ENCODE results near the gene HNRNPA0. TPM values are rescaled to one million over a fixed set of nuclear protein-coding genes. Genes with fewer than 3 reads are reported as not detected.

HNRNPA0 gene
- total and polyA plus RNA-seq, 9 of the 15 experiments (the other 6 are each of a cell fraction or from before 2014, with no cell fraction given), result 5.0 to 33.3 (median 10.7) TPM

DNA sequence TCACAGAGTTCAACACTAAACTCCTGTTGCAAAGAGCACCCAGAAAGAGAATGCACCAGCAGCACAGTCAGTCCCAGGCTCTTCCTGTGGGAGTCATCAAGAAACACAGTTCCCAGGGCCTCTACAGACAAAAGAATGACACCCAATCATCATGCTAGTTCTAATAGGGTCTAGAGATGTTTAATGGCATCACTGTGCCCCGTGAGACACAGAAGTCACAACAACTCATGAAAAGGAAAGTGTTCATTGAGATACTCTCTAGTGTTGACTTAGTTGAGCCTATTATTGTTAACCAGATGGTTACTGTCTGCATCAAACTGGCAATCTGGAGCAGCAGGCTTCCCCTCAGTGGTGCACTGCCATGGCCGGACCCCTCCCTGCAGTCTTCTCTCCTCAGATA lies 19.8 kb downstream of the HNRNPA0 start (continued):
- TF ChIP-seq ZNF707 (CRISPR knock-in tag; conservative IDR thresholded peaks at IDR 0.05) (no peak), TBP (optimal IDR thresholded peaks at IDR 0.05; ENCODE audit: low read depth, low read length) (no peak)

DNA sequence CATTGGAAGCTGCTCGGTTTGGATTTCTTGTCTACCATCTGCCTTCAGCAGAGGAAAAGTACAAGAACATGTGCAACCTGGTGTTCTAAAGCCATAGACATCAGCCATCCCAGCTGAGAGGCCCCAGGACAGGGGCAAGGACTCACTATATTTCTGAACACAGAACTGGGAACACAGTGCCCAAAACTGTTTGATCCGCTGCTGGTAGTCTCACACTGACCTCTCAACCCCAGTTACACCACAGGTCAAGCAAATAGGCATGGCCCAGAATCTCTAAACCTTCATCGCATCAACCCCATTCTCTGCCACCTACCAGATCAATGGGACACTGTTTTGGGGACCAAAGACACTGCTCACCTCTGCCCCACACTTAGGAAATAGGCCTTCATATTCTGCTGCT lies 20.2 kb downstream of the HNRNPA0 start:
- no peaks in the 10 kb centered on the region for H3K79me2 ChIP-seq (ENCODE audit: control insufficient read depth, insufficient read depth, low read length)
- no peaks in the 10 kb centered on the region for H3K9me3 ChIP-seq (replicated peaks; ENCODE audit: control insufficient read depth, insufficient read depth, low read depth, low read length)
- no peak overlapping the region for H3K27ac ChIP-seq (ENCODE audit: extremely low read depth, low read depth, low read length)
- no peak overlapping the region for H3K4me3 ChIP-seq
- WGBS (ENCODE audit: insufficient coverage, low coverage, missing lambda C conversion rate), result 3% methylated on average over 3 of the region's 3 CpGs
- no peak for FAIRE-seq
- H3K27me3 ChIP-seq (ENCODE audit: control insufficient read depth in 2 of 2, insufficient read depth in 2 of 2, low read length in 2 of 2), result peaks cover 12 to 22% of the 10 kb centered on the region in 2 experiments; a peak in 4 of 5 replicates
- no peak overlapping the region for H3K4me2 ChIP-seq (ENCODE audit: insufficient read depth, low read length)
- H3K36me3 ChIP-seq (ENCODE audit: control insufficient read depth, insufficient read depth, low read length), result no peaks in the 10 kb centered on the region
- intact Hi-C loops (cut with micrococcal nuclease) (no loop called here), in situ Hi-C loops (cut with MboI) (no loop called here)
- no TSS peak for BruUV-seq (replicated peaks)
- H4K20me1 ChIP-seq (replicated peaks; ENCODE audit: control insufficient read depth, insufficient read depth, low read length), result no peaks in the 10 kb centered on the region
- ChIA-PET CTCF (ENCODE audit: low intra/inter-chr PET ratio) (no interaction called here), POLR2A (interaction anchor here (0.6 kb wide), 1 partner anchor 306 kb away, joined by 3 read pairs; no protein-coding TSS in a partner anchor)
- H3K9ac ChIP-seq (ENCODE audit: insufficient read depth in 1 of 2, low read depth in 2 of 2, low read length in 2 of 2), result no peak overlapping the region
- no peak overlapping the region for H2AFZ ChIP-seq (ENCODE audit: low read depth, low read length)
- no peaks in the 10 kb centered on the region; a peak in 1 of 5 replicates for H3K4me1 ChIP-seq (replicated peaks in 1 of 2; ENCODE audit: control insufficient read depth in 2 of 2, insufficient read depth in 2 of 2, low read length in 2 of 2)
- DNase-seq (ENCODE audit: extremely low read depth in 1 of 4, low spot score in 3 of 4), result no peak
- no peak for ATAC-seq
- H3K9me1 ChIP-seq (ENCODE audit: control insufficient read depth, insufficient read depth, low read length), result no peaks in the 10 kb centered on the region
- TF ChIP-seq, protein P1, sequence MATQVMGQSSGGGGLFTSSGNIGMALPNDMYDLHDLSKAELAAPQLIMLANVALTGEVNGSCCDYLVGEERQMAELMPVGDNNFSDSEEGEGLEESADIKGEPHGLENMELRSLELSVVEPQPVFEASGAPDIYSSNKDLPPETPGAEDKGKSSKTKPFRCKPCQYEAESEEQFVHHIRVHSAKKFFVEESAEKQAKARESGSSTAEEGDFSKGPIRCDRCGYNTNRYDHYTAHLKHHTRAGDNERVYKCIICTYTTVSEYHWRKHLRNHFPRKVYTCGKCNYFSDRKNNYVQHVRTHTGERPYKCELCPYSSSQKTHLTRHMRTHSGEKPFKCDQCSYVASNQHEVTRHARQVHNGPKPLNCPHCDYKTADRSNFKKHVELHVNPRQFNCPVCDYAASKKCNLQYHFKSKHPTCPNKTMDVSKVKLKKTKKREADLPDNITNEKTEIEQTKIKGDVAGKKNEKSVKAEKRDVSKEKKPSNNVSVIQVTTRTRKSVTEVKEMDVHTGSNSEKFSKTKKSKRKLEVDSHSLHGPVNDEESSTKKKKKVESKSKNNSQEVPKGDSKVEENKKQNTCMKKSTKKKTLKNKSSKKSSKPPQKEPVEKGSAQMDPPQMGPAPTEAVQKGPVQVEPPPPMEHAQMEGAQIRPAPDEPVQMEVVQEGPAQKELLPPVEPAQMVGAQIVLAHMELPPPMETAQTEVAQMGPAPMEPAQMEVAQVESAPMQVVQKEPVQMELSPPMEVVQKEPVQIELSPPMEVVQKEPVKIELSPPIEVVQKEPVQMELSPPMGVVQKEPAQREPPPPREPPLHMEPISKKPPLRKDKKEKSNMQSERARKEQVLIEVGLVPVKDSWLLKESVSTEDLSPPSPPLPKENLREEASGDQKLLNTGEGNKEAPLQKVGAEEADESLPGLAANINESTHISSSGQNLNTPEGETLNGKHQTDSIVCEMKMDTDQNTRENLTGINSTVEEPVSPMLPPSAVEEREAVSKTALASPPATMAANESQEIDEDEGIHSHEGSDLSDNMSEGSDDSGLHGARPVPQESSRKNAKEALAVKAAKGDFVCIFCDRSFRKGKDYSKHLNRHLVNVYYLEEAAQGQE (IDR thresholded peaks at IDR 0.05; ENCODE audit: borderline replicate concordance), result no peak
- TF ChIP-seq, protein P1 (CRISPR knock-in tag; IDR thresholded peaks at IDR 0.05; ENCODE audit: low read depth), result no peak
- TF ChIP-seq, protein P2, sequence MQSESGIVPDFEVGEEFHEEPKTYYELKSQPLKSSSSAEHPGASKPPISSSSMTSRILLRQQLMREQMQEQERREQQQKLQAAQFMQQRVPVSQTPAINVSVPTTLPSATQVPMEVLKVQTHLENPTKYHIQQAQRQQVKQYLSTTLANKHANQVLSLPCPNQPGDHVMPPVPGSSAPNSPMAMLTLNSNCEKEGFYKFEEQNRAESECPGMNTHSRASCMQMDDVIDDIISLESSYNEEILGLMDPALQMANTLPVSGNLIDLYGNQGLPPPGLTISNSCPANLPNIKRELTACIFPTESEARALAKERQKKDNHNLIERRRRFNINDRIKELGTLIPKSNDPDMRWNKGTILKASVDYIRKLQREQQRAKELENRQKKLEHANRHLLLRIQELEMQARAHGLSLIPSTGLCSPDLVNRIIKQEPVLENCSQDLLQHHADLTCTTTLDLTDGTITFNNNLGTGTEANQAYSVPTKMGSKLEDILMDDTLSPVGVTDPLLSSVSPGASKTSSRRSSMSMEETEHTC (IDR thresholded peaks at IDR 0.05), result no peak
- TF ChIP-seq, protein P3, sequence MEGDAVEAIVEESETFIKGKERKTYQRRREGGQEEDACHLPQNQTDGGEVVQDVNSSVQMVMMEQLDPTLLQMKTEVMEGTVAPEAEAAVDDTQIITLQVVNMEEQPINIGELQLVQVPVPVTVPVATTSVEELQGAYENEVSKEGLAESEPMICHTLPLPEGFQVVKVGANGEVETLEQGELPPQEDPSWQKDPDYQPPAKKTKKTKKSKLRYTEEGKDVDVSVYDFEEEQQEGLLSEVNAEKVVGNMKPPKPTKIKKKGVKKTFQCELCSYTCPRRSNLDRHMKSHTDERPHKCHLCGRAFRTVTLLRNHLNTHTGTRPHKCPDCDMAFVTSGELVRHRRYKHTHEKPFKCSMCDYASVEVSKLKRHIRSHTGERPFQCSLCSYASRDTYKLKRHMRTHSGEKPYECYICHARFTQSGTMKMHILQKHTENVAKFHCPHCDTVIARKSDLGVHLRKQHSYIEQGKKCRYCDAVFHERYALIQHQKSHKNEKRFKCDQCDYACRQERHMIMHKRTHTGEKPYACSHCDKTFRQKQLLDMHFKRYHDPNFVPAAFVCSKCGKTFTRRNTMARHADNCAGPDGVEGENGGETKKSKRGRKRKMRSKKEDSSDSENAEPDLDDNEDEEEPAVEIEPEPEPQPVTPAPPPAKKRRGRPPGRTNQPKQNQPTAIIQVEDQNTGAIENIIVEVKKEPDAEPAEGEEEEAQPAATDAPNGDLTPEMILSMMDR (IDR thresholded peaks at IDR 0.05 in 2 of 3, conservative IDR thresholded peaks at IDR 0.05 in 1 of 3; ENCODE audit: insufficient read depth in 2 of 3, low read depth in 1 of 3, low read length in 3 of 3), result no peak

All from K562 (cell line).